Cardiac septum (tissue), 1 donor: ENCODE results near the gene C1QTNF1. TPM values are rescaled to one million over a fixed set of nuclear protein-coding genes. Genes with fewer than 3 reads are reported as not detected.

Experiments used
- DNase-seq: peaks from one replicate; pipeline ENCODE4 v3.0.0-alpha.2; 2020; ENCODE audit warnings: low spot score
- intact Hi-C: fragments of 100-400 bp; cut with DNase I; formaldehyde crosslinking; loops from one replicate; pipeline ENCODE4 v1.14.0; 2022
- long read RNA-seq: library from polyadenylated mRNA; unstranded; transcript quantifications from one replicate; pipeline ENCODE4 v2.0.0, GENCODE V29; 2021
- total RNA-seq: library from RNA; stranded (reverse); fragmentation: NEBNext Ultra II Directional; extraction: Animal tissue kit (Norgen Biotek cat#: 25700); gene quantifications from one replicate; pipeline ENCODE4 v1.2.1, GENCODE V29; 2021
- donor health status: DM: no; HTN: no; CAD: no.

C1QTNF1 gene
- 92.9 TPM for total RNA-seq
- long read RNA-seq, transcript C1QTNF1-206 (4 exons, 1,672 nt) = major isoform, 36 of 95 reads
- long read RNA-seq, transcript C1QTNF1-208 (3 exons, 1,600 nt) = minor isoform, 7 of 95 reads
- long read RNA-seq, partial matches to known transcripts = 42 of 95 reads
- long read RNA-seq, other reads (novel, unspliced or antisense) = 6 of 95 reads

- DNase-seq = peak; percentile 77
- intact Hi-C loops = loop anchor here (2.0 kb wide), 1 partner anchor 19 kb away; no protein-coding TSS in a partner anchor
Measured at GRCh38 chr17:79023886-79024771, at the start of gene C1QTNF1. Gene C1QTNF1, plus strand, starts transcription at chr17:79024169. Its CDS starts 19,800 bp downstream, at chr17:79043969.

GRCh38 chr17:78974635-78975591, 49.1 kb upstream of the C1QTNF1 start:
- DNase-seq = no peak
- intact Hi-C loops = loop anchor here (5.0 kb wide), 1 partner anchor 43 kb away; no protein-coding TSS in a partner anchor

- no peak for DNase-seq
- intact Hi-C loops = no loop called here
Measured at GRCh38 chr17:78976907-78977680, 46.9 kb upstream of the C1QTNF1 start.

- intact Hi-C loops = no loop called here
- no peak for DNase-seq
Measured at GRCh38 chr17:78977681-78977943, 46.4 kb upstream of the C1QTNF1 start.

- intact Hi-C loops = no loop called here
Measured at GRCh38 chr17:78977997-78978973, 45.7 kb upstream of the C1QTNF1 start.

GRCh38 chr17:78979780-78980623, 44.0 kb upstream of the C1QTNF1 start, which contains the start of gene LGALS3BP:
Gene LGALS3BP, minus strand, starts transcription at chr17:78979923. Its CDS starts 2,732 bp downstream, at chr17:78977191.
- intact Hi-C loops = no loop called here
- peak; percentile 85 for DNase-seq

More at GRCh38 chr17:78977997-78978973, 45.7 kb upstream of the C1QTNF1 start:
- no peak for DNase-seq

- no peak for DNase-seq
- intact Hi-C loops = no loop called here
Measured at GRCh38 chr17:78980624-78980972, 43.4 kb upstream of the C1QTNF1 start.

- no peak for DNase-seq
- intact Hi-C loops = no loop called here
Measured at GRCh38 chr17:78981010-78981888, 42.7 kb upstream of the C1QTNF1 start.

GRCh38 chr17:78985395-78985794, 38.6 kb upstream of the C1QTNF1 start:
- DNase-seq = no peak
- intact Hi-C loops = loop anchor here (5.0 kb wide), 1 partner anchor 57 kb away; no protein-coding TSS in a partner anchor

GRCh38 chr17:78986048-78986648, 37.8 kb upstream of the C1QTNF1 start:
- no peak for DNase-seq
- intact Hi-C loops = loop anchor here (5.0 kb wide), 1 partner anchor 56 kb away; no protein-coding TSS in a partner anchor

GRCh38 chr17:78986649-78987328, 37.2 kb upstream of the C1QTNF1 start:
- intact Hi-C loops = loop anchor here (5.0 kb wide), 1 partner anchor 56 kb away; no protein-coding TSS in a partner anchor
- no peak for DNase-seq

GRCh38 chr17:78988152-78988551, 35.8 kb upstream of the C1QTNF1 start:
- no peak for DNase-seq
- intact Hi-C loops = loop anchor here (5.0 kb wide), 1 partner anchor 54 kb away; no protein-coding TSS in a partner anchor

GRCh38 chr17:78990349-78991016, 33.5 kb upstream of the C1QTNF1 start:
- intact Hi-C loops = no loop called here

GRCh38 chr17:78991017-78991738, 32.8 kb upstream of the C1QTNF1 start:
- intact Hi-C loops = no loop called here

More at GRCh38 chr17:78990349-78991016, 33.5 kb upstream of the C1QTNF1 start:
- peak; percentile 71 for DNase-seq

More at GRCh38 chr17:78991017-78991738, 32.8 kb upstream of the C1QTNF1 start:
- DNase-seq = peak; percentile 49
